ENCODE data around the gene EHF. TPM values are rescaled to one million over a fixed set of nuclear protein-coding genes. Genes with fewer than 3 reads are reported as not detected.

EHF gene
- total and polyA plus RNA-seq, 2 of the 13 experiments (the other 11 are each of a cell fraction or from before 2014, with no cell fraction given) = 0.04 to 0.46 TPM

DNA sequence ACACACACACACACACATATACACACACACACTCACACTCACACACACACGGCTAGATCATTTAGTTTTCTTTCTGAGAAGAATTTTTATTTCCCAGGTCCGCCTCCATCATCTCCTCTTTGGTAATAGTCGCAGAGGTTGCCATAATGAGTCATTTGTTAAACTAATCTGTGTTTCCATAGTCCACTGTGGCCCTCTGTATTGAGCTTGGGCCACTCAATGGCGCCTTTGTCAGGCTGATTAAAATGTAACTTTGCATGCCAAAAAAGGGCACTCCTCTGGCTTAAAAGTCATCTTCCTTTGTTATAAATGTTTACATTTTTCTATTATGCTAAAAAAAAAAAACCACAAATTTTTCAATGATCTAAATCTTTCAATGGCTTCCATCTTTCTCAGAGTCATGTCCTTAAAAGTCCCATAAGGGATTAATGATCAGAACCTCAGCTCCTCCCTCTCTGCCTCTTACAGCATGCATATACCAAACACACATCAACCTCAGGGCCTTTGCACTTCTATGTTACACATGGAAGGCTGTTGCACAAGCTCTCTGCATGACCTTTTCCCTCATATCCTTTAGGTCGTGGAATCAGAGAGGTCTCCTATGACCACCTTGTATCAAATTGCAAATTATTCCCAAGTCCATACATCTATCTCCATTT is 35.3 kb downstream of the EHF start (continued):
- TF ChIP-seq, protein P1, sequence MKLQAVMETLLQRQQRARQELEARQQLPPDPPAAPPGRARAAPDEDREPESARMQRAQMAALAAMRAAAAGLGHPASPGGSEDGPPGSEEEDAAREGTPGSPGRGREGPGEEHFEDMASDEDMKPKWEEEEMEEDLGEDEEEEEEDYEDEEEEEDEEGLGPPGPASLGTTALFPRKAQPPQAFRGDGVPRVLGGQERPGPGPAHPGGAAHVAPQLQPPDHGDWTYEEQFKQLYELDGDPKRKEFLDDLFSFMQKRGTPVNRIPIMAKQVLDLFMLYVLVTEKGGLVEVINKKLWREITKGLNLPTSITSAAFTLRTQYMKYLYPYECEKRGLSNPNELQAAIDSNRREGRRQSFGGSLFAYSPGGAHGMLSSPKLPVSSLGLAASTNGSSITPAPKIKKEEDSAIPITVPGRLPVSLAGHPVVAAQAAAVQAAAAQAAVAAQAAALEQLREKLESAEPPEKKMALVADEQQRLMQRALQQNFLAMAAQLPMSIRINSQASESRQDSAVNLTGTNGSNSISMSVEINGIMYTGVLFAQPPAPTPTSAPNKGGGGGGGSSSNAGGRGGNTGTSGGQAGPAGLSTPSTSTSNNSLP (IDR thresholded peaks at IDR 0.05; ENCODE audit: low read depth, low read length) = peak; percentile 59; the same call in 1 of the 2 replicates
- TF ChIP-seq PCBP1 (IDR thresholded peaks at IDR 0.05; ENCODE audit: borderline replicate concordance, low read depth, low read length) (no peak), ZNF780A (CRISPR knock-in tag; IDR thresholded peaks at IDR 0.05) (no peak), SOX5 (CRISPR knock-in tag; IDR thresholded peaks at IDR 0.05; ENCODE audit: borderline replicate concordance) (peak; percentile 94), RXRB (CRISPR knock-in tag; IDR thresholded peaks at IDR 0.05; ENCODE audit: borderline replicate concordance) (peak; percentile 86), RARA (CRISPR knock-in tag; IDR thresholded peaks at IDR 0.05) (peak; percentile 32), ZNF577 (CRISPR knock-in tag; IDR thresholded peaks at IDR 0.05; ENCODE audit: borderline replicate concordance, low read depth) (no peak), JUNB (CRISPR knock-in tag; IDR thresholded peaks at IDR 0.05; ENCODE audit: borderline replicate concordance) (peak; percentile 22; the same call in 1 of the 2 replicates)
- TF ChIP-seq, protein P2, sequence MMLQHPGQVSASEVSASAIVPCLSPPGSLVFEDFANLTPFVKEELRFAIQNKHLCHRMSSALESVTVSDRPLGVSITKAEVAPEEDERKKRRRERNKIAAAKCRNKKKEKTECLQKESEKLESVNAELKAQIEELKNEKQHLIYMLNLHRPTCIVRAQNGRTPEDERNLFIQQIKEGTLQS (CRISPR knock-in tag; IDR thresholded peaks at IDR 0.05) = 0 out of 2 replicates have a peak, but pooled peaks have one; percentile 28
- TF ChIP-seq, protein P3, sequence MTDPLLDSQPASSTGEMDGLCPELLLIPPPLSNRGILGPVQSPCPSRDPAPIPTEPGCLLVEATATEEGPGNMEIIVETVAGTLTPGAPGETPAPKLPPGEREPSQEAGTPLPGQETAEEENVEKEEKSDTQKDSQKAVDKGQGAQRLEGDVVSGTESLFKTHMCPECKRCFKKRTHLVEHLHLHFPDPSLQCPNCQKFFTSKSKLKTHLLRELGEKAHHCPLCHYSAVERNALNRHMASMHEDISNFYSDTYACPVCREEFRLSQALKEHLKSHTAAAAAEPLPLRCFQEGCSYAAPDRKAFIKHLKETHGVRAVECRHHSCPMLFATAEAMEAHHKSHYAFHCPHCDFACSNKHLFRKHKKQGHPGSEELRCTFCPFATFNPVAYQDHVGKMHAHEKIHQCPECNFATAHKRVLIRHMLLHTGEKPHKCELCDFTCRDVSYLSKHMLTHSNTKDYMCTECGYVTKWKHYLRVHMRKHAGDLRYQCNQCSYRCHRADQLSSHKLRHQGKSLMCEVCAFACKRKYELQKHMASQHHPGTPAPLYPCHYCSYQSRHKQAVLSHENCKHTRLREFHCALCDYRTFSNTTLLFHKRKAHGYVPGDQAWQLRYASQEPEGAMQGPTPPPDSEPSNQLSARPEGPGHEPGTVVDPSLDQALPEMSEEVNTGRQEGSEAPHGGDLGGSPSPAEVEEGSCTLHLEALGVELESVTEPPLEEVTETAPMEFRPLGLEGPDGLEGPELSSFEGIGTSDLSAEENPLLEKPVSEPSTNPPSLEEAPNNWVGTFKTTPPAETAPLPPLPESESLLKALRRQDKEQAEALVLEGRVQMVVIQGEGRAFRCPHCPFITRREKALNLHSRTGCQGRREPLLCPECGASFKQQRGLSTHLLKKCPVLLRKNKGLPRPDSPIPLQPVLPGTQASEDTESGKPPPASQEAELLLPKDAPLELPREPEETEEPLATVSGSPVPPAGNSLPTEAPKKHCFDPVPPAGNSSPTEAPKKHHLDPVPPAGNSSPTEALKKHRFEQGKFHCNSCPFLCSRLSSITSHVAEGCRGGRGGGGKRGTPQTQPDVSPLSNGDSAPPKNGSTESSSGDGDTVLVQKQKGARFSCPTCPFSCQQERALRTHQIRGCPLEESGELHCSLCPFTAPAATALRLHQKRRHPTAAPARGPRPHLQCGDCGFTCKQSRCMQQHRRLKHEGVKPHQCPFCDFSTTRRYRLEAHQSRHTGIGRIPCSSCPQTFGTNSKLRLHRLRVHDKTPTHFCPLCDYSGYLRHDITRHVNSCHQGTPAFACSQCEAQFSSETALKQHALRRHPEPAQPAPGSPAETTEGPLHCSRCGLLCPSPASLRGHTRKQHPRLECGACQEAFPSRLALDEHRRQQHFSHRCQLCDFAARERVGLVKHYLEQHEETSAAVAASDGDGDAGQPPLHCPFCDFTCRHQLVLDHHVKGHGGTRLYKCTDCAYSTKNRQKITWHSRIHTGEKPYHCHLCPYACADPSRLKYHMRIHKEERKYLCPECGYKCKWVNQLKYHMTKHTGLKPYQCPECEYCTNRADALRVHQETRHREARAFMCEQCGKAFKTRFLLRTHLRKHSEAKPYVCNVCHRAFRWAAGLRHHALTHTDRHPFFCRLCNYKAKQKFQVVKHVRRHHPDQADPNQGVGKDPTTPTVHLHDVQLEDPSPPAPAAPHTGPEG (CRISPR knock-in tag; IDR thresholded peaks at IDR 0.05) = no peak
- TF ChIP-seq, protein P4, sequence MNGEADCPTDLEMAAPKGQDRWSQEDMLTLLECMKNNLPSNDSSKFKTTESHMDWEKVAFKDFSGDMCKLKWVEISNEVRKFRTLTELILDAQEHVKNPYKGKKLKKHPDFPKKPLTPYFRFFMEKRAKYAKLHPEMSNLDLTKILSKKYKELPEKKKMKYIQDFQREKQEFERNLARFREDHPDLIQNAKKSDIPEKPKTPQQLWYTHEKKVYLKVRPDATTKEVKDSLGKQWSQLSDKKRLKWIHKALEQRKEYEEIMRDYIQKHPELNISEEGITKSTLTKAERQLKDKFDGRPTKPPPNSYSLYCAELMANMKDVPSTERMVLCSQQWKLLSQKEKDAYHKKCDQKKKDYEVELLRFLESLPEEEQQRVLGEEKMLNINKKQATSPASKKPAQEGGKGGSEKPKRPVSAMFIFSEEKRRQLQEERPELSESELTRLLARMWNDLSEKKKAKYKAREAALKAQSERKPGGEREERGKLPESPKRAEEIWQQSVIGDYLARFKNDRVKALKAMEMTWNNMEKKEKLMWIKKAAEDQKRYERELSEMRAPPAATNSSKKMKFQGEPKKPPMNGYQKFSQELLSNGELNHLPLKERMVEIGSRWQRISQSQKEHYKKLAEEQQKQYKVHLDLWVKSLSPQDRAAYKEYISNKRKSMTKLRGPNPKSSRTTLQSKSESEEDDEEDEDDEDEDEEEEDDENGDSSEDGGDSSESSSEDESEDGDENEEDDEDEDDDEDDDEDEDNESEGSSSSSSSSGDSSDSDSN (CRISPR knock-in tag; IDR thresholded peaks at IDR 0.05) = 0 out of 2 replicates have a peak, but pooled peaks have one; percentile 10
- TF ChIP-seq, protein P5, sequence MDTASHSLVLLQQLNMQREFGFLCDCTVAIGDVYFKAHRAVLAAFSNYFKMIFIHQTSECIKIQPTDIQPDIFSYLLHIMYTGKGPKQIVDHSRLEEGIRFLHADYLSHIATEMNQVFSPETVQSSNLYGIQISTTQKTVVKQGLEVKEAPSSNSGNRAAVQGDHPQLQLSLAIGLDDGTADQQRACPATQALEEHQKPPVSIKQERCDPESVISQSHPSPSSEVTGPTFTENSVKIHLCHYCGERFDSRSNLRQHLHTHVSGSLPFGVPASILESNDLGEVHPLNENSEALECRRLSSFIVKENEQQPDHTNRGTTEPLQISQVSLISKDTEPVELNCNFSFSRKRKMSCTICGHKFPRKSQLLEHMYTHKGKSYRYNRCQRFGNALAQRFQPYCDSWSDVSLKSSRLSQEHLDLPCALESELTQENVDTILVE (CRISPR knock-in tag; IDR thresholded peaks at IDR 0.05) = peak; percentile 46; the same call in 1 of the 2 replicates

Measured in HepG2 (cell line).